Upper lobe of right lung (tissue), 1 donor: Measurements from ENCODE around the gene CRYBB2. TPM values are rescaled to one million over a fixed set of nuclear protein-coding genes. Genes with fewer than 3 reads are reported as not detected.

ENCODE experiments used
- ATAC-seq: fragments of 200-7000 bp; cut with Tn5 transposase; one replicate; pipeline ENCODE4 v1.9.1; 2020; ENCODE audit warnings: mild to moderate bottlenecking, moderate library complexity
- DNase-seq: peaks from one replicate; pipeline ENCODE4 v3.0.0-alpha.2; 2020
- H3K27ac ChIP-seq: fragments of 200-600 bp; one replicate; pipeline ENCODE4 v1.8.0; 2022
- H3K27me3 ChIP-seq: fragments of 200-600 bp; one replicate; pipeline ENCODE4 v1.8.0; 2022; ENCODE audit warnings: mild to moderate bottlenecking
- H3K36me3 ChIP-seq: fragments of 200-600 bp; one replicate; pipeline ENCODE4 v1.8.0; 2022
- H3K4me1 ChIP-seq: fragments of 200-600 bp; one replicate; pipeline ENCODE4 v1.8.0; 2022
- H3K4me3 ChIP-seq: fragments of 200-600 bp; one replicate; pipeline ENCODE4 v1.8.0; 2022; ENCODE audit warnings: mild to moderate bottlenecking
- H3K9me3 ChIP-seq: fragments of 200-600 bp; one replicate; pipeline ENCODE4 v1.8.0; 2022
- CTCF ChIP-seq: fragments of 200-600 bp; IDR thresholded peaks from one replicate; pipeline ENCODE4 v1.8.0; 2022; ENCODE audit warnings: antibody characterized with exemption
- intact Hi-C: fragments of 100-400 bp; cut with DNase I; formaldehyde crosslinking; loops from one replicate; pipeline ENCODE4 v1.11.0; 2022
- total RNA-seq: library from RNA; stranded (reverse); fragmentation: NEBNext Ultra II Directional; extraction: Animal tissue kit (Norgen Biotek cat#: 25700); gene quantifications from one replicate; pipeline ENCODE4 v1.2.1, GENCODE V29; 2021
- donor health status: DM: no; HTN: yes; CAD: no; lungs with severe emphysema.

Gene CRYBB2
- total RNA-seq, 1 donor from 2014 or later, result not detected

- peaks cover 40% of the 10 kb centered on the region for H3K36me3 ChIP-seq
- H3K4me1 ChIP-seq, result no peaks in the 10 kb centered on the region
- ATAC-seq, result no peak
- no peak for TF ChIP-seq CTCF
- no peaks in the 10 kb centered on the region for H3K9me3 ChIP-seq
- intact Hi-C loops, result no loop called here
- H3K27me3 ChIP-seq, result no peaks in the 10 kb centered on the region
- no peak for DNase-seq
- H3K4me3 ChIP-seq, result no peak overlapping the region
- no peak overlapping the region for H3K27ac ChIP-seq
Measured at GRCh38 chr22:25193130-25193529, 26.3 kb upstream of the CRYBB2 start.

DNA sequence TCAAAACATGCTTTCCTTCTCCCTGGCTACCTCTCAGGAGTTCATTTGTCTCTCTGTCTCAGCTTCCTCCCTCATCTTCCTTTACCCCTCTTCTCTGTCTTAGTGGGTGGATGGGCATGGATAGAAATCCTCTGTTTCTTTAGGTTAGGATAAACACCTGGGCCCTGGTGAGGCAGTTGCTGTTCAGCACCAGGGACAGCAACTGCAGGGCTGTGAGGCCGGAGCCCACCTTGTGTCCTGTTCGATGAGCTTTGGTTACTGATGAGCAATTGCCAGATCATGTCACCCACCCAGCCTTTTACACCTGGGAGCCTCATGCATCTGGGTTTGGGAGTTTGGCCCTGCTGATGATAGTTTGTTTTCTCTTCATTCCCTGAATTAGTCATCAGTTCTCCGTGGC is 25.9 kb upstream of the CRYBB2 start:
- Histone ChIP-seq H3K4me1 (no peaks in the 10 kb centered on the region), H3K27me3 (no peaks in the 10 kb centered on the region), H3K4me3 (no peak overlapping the region), H3K9me3 (no peaks in the 10 kb centered on the region), H3K36me3 (peaks cover 40% of the 10 kb centered on the region), H3K27ac (no peak overlapping the region)
- TF ChIP-seq CTCF, result no peak
- intact Hi-C loops, result no loop called here
- DNase-seq (peak; percentile 33), ATAC-seq (no peak)

DNA sequence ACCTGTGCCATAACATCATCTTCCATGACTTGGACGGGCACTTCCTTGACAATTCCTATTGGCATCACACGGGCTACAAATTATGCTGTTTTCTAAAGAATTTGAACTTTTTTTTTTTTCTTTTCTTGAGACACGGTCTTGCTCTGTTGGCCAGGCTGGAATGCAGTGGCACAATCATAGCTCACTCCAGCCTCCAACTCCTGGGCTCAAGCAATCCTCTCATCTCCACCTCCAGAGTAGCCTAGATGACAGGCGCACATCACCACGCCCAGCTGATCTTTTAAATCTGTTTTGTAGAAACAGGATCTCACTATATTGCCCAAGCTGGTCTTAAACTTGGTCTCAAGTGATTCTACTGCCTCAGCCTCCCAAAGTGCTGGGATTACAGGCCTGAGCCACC is 23.1 kb upstream of the CRYBB2 start:
- no peaks in the 10 kb centered on the region for H3K4me1 ChIP-seq
- DNase-seq, result no peak
- no peak overlapping the region for H3K4me3 ChIP-seq
- intact Hi-C loops, result no loop called here
- H3K27ac ChIP-seq, result no peak overlapping the region
- ATAC-seq, result no peak
- H3K36me3 ChIP-seq, result peaks cover 26% of the 10 kb centered on the region
- no peak for TF ChIP-seq CTCF
- H3K27me3 ChIP-seq, result no peaks in the 10 kb centered on the region
- H3K9me3 ChIP-seq, result no peaks in the 10 kb centered on the region

DNA sequence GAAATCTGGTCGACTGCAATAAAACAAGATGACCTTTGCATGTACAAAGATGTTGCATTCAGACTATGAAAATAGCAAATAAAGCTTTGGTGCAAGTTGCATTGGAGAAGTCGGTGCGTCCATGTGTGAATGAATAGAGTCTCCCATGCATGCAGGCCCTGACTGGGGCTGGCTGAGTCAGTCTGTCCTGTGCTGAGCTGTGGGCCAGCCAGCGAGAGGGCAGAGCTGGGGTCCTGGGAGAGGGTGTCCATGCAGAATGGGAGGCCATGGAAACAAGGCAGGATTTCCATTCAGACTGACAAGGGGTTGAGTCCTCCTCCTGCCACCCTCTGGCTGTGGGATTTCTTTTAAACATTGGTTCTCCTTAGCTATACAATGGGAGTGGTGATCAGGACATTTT is 22.1 kb upstream of the CRYBB2 start:
- H3K4me3 ChIP-seq, result no peak overlapping the region
- intact Hi-C loops, result no loop called here
- no peak overlapping the region for H3K27ac ChIP-seq
- H3K36me3 ChIP-seq, result peaks cover 19% of the 10 kb centered on the region
- no peaks in the 10 kb centered on the region for H3K27me3 ChIP-seq
- peak; percentile 54 for DNase-seq
- no peak for TF ChIP-seq CTCF
- H3K4me1 ChIP-seq, result no peaks in the 10 kb centered on the region
- H3K9me3 ChIP-seq, result no peaks in the 10 kb centered on the region
- ATAC-seq, result no peak

- Histone ChIP-seq H3K9me3 (no peaks in the 10 kb centered on the region), H3K4me1 (no peaks in the 10 kb centered on the region), H3K27me3 (no peaks in the 10 kb centered on the region), H3K4me3 (no peak within 1 kb of the TSS), H3K36me3 (peaks cover 2% of the 10 kb centered on the region), H3K27ac (no peak within 1 kb of the TSS)
- ATAC-seq, result no peak
- intact Hi-C loops, result no loop called here
- no peak for TF ChIP-seq CTCF
- peak; percentile 52 for DNase-seq
Measured at GRCh38 chr22:25199731-25200520, 19.5 kb upstream of the CRYBB2 start, which contains the start of gene CRYBB3. Gene CRYBB3 (plus strand): TSS chr22:25199858. CDS start chr22:25201397, 1,539 bp downstream.
